Ishikawa (cell line): ENCODE measurements around the gene USP20.

ENCODE experiments used
- CEBPB ChIP-seq: IDR thresholded peaks from 2 replicates; pipeline ENCODE4 v1.6.1; 2012
- CREB1 ChIP-seq: IDR thresholded peaks from 2 replicates; pipeline ENCODE4 v1.6.1; 2012; ENCODE audit warnings: low read depth
- EGR1 ChIP-seq: IDR thresholded peaks from 2 replicates; pipeline ENCODE4 v1.6.1; 2012
- EP300 ChIP-seq: IDR thresholded peaks from 2 replicates; pipeline ENCODE4 v1.6.1; 2012; ENCODE audit warnings: borderline replicate concordance
- FOXM1 ChIP-seq: IDR thresholded peaks from 2 replicates; pipeline ENCODE4 v1.6.1; 2012; ENCODE audit warnings: low read depth, borderline replicate concordance
- MAX ChIP-seq: IDR thresholded peaks from 2 replicates; pipeline ENCODE4 v1.6.1; 2012
- NFIC ChIP-seq: IDR thresholded peaks from 2 replicates; pipeline ENCODE4 v1.6.1; 2012
- RAD21 ChIP-seq: IDR thresholded peaks from 2 replicates; pipeline ENCODE4 v1.6.1; 2012; ENCODE audit warnings: low read depth
- REST ChIP-seq: IDR thresholded peaks from 2 replicates; pipeline ENCODE4 v1.6.1; 2012; ENCODE audit warnings: low read depth, mild to moderate bottlenecking
- TAF1 ChIP-seq: IDR thresholded peaks from 2 replicates; pipeline ENCODE4 v1.6.1; 2012; ENCODE audit warnings: low read depth, mild to moderate bottlenecking
- TCF12 ChIP-seq: IDR thresholded peaks from 2 replicates; pipeline ENCODE4 v1.6.1; 2012; ENCODE audit warnings: low read depth
- TEAD4 ChIP-seq: IDR thresholded peaks from 2 replicates; pipeline ENCODE4 v1.6.1; 2012
- USF1 ChIP-seq: IDR thresholded peaks from 2 replicates; pipeline ENCODE4 v1.6.1; 2012
- YY1 ChIP-seq: IDR thresholded peaks from 2 replicates; pipeline ENCODE4 v1.6.1; 2012; ENCODE audit warnings: low read depth
- ZBTB7A ChIP-seq: IDR thresholded peaks from 2 replicates; pipeline ENCODE4 v1.6.1; 2012; ENCODE audit warnings: low read depth

USP20 gene

GRCh38 chr9:129860653-129861446 lies 25.6 kb downstream of the USP20 start:
- TF ChIP-seq USF1: no peak
- TF ChIP-seq FOXM1: no peak
- TF ChIP-seq CREB1: no peak
- no peak for TF ChIP-seq RAD21
- no peak for TF ChIP-seq ZBTB7A

- TF ChIP-seq YY1 (no peak), FOXM1 (no peak), ZBTB7A (no peak), CREB1 (no peak), REST (no peak), NFIC (no peak), USF1 (no peak), CEBPB (no peak), TAF1 (no peak), EP300 (no peak), TCF12 (no peak), MAX (no peak), RAD21 (no peak), TEAD4 (no peak), EGR1 (no peak)
Measured at GRCh38 chr9:129861447-129861827, 26.2 kb downstream of the USP20 start.

GRCh38 chr9:129863059-129863690 lies 27.9 kb downstream of the USP20 start:
- TF ChIP-seq RAD21: no peak
- TF ChIP-seq CEBPB: no peak
- TF ChIP-seq YY1: no peak
- no peak for TF ChIP-seq FOXM1
- TF ChIP-seq REST: no peak
- TF ChIP-seq EP300: no peak
- TF ChIP-seq TAF1: no peak
- no peak for TF ChIP-seq USF1
- TF ChIP-seq ZBTB7A: no peak
- no peak for TF ChIP-seq MAX
- TF ChIP-seq TCF12: no peak
- no peak for TF ChIP-seq TEAD4
- no peak for TF ChIP-seq NFIC
- TF ChIP-seq EGR1: no peak
- TF ChIP-seq CREB1: no peak

- TF ChIP-seq TEAD4 (no peak), CEBPB (no peak), NFIC (no peak), MAX (no peak), REST (no peak), YY1 (no peak), CREB1 (no peak), RAD21 (no peak), FOXM1 (no peak), EGR1 (no peak), USF1 (no peak), TCF12 (no peak), EP300 (no peak), ZBTB7A (no peak), TAF1 (no peak)
Measured at GRCh38 chr9:129864991-129865647, 29.9 kb downstream of the USP20 start.
